Neural crest cell (in vitro differentiated cells): ENCODE data around the gene FAM20A. TPM values are rescaled to one million over a fixed set of nuclear protein-coding genes. Genes with fewer than 3 reads are reported as not detected.

Source experiments
- DNase-seq: peaks from one replicate; pipeline ENCODE4 v3.0.0; 2021; ENCODE audit warnings: low read depth, mixed read lengths, low spot score
- H3K27ac Mint-ChIP-seq: one replicate; pipeline ENCODE4 v1.8.0; 2021; ENCODE audit warnings: mild to moderate bottlenecking, mixed read lengths; ENCODE audit not compliant: unreplicated experiment
- H3K27me3 Mint-ChIP-seq: 2 replicates; pipeline ENCODE4 v1.8.0; 2021; ENCODE audit warnings: low read depth, mild to moderate bottlenecking, mixed read lengths
- H3K36me3 Mint-ChIP-seq: 2 replicates; pipeline ENCODE4 v1.8.0; 2021; ENCODE audit warnings: low read depth, mild to moderate bottlenecking, mixed read lengths
- H3K4me1 Mint-ChIP-seq: 2 replicates; pipeline ENCODE4 v1.8.0; 2021; ENCODE audit warnings: mixed read lengths
- H3K4me3 Mint-ChIP-seq: one replicate; pipeline ENCODE4 v1.8.0; 2021; ENCODE audit warnings: mild to moderate bottlenecking, mixed read lengths
- H3K9me3 Mint-ChIP-seq: 2 replicates; pipeline ENCODE4 v1.8.0; 2021; ENCODE audit warnings: mixed read lengths
- CTCF ChIP-seq: fragments of 200-600 bp; sonication (generic); conservative IDR thresholded peaks from 2 replicates; pipeline ENCODE4 v1.5.0; 2021; ENCODE audit warnings: antibody characterized with exemption, mild to moderate bottlenecking
- total RNA-seq: library from RNA; stranded (reverse); gene quantifications from 2 replicates; pipeline ENCODE4 v1.2.1, GENCODE V29; 2021

The FAM20A gene
- total RNA-seq, 1 donor from 2014 or later = 0.51 TPM

DNA sequence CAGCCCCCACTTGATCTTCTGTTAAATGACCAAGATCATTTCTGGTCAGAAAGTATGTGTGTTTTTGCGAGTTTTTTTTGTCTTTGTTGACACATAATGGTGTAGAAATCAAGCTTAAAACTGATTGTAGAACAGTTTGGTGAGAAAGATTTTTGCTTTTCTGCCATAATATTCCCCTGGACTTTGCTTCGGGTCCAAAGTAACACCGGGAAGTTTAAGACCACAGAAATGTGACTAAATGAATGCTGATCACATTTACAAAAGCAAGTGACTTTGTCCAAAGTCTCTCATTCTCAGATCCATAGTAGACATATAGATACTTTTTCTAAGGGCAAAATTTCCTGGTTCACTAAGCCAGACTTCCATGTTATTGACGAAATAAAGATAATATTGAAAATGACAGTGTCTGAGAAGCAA, 2.6 kb downstream of the FAM20A start:
- no peaks in the 10 kb centered on the region for H3K36me3 Mint-ChIP-seq
- DNase-seq = no peak
- H3K4me1 Mint-ChIP-seq = peaks cover 18% of the 10 kb centered on the region
- peak overlapping the region; percentile 58 for H3K4me3 Mint-ChIP-seq
- TF ChIP-seq CTCF = no peak
- H3K27me3 Mint-ChIP-seq = peaks cover 47% of the 10 kb centered on the region
- no peaks in the 10 kb centered on the region for H3K9me3 Mint-ChIP-seq
- H3K27ac Mint-ChIP-seq = no peak overlapping the region

DNA sequence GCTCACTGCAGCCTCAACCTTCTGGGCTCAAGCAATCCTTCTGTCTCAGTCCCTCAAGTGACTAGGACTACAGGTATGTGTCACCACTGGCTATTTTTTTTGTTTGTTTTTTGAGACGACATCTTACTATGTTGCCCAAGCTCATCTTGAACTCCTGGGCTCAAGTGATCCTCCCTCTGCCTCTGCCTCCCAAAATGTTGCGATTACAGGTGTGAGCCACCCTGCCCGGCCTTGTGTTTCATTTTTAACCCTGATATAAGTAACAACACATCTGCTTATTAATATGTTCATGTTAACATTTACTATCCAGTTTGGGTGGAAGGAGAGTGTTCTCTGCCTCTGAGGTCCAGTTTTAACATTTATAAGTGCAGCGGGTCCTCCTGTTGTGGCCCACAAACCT, 3.1 kb downstream of the FAM20A start:
- Mint-ChIP-seq H3K27me3 (peaks cover 42% of the 10 kb centered on the region), H3K4me1 (peaks cover 18% of the 10 kb centered on the region), H3K4me3 (peak overlapping the region; percentile 58), H3K27ac (no peak overlapping the region), H3K36me3 (no peaks in the 10 kb centered on the region), H3K9me3 (no peaks in the 10 kb centered on the region)
- no peak for TF ChIP-seq CTCF
- no peak for DNase-seq

- Mint-ChIP-seq H3K4me1 (peaks cover 15% of the 10 kb centered on the region), H3K36me3 (no peaks in the 10 kb centered on the region), H3K27me3 (peaks cover 26% of the 10 kb centered on the region), H3K9me3 (no peaks in the 10 kb centered on the region), H3K27ac (no peak overlapping the region), H3K4me3 (no peak overlapping the region)
- no peak for TF ChIP-seq CTCF
- no peak for DNase-seq
These were observed 4.7 kb downstream of the FAM20A start for GRCh38 chr17:68596411-68596945.

GRCh38 chr17:68595986-68596385, 5.2 kb downstream of the FAM20A start:
- DNase-seq = no peak
- Mint-ChIP-seq H3K4me1 (peaks cover 15% of the 10 kb centered on the region), H3K4me3 (no peak overlapping the region), H3K27me3 (peaks cover 21% of the 10 kb centered on the region), H3K27ac (no peak overlapping the region), H3K9me3 (no peaks in the 10 kb centered on the region), H3K36me3 (no peaks in the 10 kb centered on the region)
- no peak for TF ChIP-seq CTCF

GRCh38 chr17:68595496-68595895, 5.7 kb downstream of the FAM20A start:
- Mint-ChIP-seq H3K9me3 (peaks cover 2% of the 10 kb centered on the region), H3K27ac (no peak overlapping the region), H3K4me3 (no peak overlapping the region), H3K36me3 (no peaks in the 10 kb centered on the region), H3K4me1 (peaks cover 15% of the 10 kb centered on the region), H3K27me3 (peaks cover 21% of the 10 kb centered on the region)
- TF ChIP-seq CTCF = no peak
- DNase-seq = no peak

DNA sequence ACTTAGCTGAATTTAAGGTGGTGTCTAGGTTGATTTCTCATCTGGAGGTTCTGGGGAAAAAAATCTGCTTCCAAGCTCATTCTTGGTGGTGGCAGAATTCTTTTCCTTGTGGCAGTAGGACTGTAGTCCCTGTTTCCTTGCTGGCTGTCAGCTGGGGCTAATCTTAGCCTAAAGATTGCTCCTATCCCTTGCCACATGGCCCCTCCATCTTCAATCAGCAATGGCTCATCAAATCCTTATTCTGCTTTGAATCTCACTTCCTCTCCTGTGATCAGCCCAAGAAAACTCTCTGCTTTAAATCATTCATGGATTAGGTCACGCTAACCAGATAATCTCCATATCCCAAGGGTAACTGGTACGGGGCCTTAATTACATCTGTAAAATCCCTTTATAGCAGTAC, 6.6 kb downstream of the FAM20A start:
- no peak overlapping the region for H3K4me3 Mint-ChIP-seq
- TF ChIP-seq CTCF = no peak
- H3K9me3 Mint-ChIP-seq = peaks cover 2% of the 10 kb centered on the region
- H3K36me3 Mint-ChIP-seq = no peaks in the 10 kb centered on the region
- peaks cover 16% of the 10 kb centered on the region for H3K27me3 Mint-ChIP-seq
- no peak overlapping the region for H3K27ac Mint-ChIP-seq
- peaks cover 12% of the 10 kb centered on the region for H3K4me1 Mint-ChIP-seq
- DNase-seq = no peak
